Esophagus muscularis mucosa (tissue), 4 donors: ENCODE results near the gene ZNF79. TPM values are rescaled to one million over a fixed set of nuclear protein-coding genes. Genes with fewer than 3 reads are reported as not detected.

ENCODE experiments used
- DNase-seq: peaks from one replicate; pipeline ENCODE4 v3.0.0-alpha.2; 2017; ENCODE audit errors: extremely low spot score
- H3K27ac ChIP-seq, 4 donors: fragments of 200-600 bp; sonication (generic); replicated peaks in 1 of 4; 1 replicate in 3 of 4; 2 replicates in 1 of 4; pipeline ENCODE4 v1.5.1; 2016 to 2019; ENCODE audit warnings: mild to moderate bottlenecking in 1 of 4
- H3K27me3 ChIP-seq, 4 donors: fragments of 200-600 bp; sonication (generic); one replicate each; pipeline versions ENCODE4 v1.5.1 to v1.6.0; 2016 to 2019
- H3K36me3 ChIP-seq, 4 donors: fragments of 200-600 bp; sonication (generic); one replicate each; pipeline ENCODE4 v1.5.1; 2016 to 2019
- H3K4me1 ChIP-seq, 4 donors: fragments of 200-600 bp; sonication (generic); one replicate each; pipeline ENCODE4 v1.5.1; 2016 to 2019
- H3K4me3 ChIP-seq, 4 donors: fragments of 200-600 bp; sonication (generic); 1 replicate in 2 of 4; 2 replicates in 2 of 4; pipeline ENCODE4 v1.5.1; 2016 to 2019; ENCODE audit warnings: mild to moderate bottlenecking in 4 of 4, moderate library complexity in 1 of 4
- H3K9me3 ChIP-seq, 4 donors: fragments of 200-600 bp; sonication (generic); 1 replicate in 3 of 4; 2 replicates in 1 of 4; pipeline ENCODE4 v1.5.1; 2016 to 2019
- CTCF ChIP-seq, 3 experiments: fragments of 200-600 bp in 2 of 3; fragments of 450-650 bp in 1 of 3; sonication (generic) in 2 of 3; IDR thresholded peaks; one replicate each; pipeline ENCODE4 v1.5.1; 2017 to 2019; ENCODE audit warnings: antibody characterized with exemption in 3 of 3, mild to moderate bottlenecking in 2 of 3, moderate library complexity in 1 of 3
- EP300 ChIP-seq: sonication (generic); formaldehyde crosslinking; IDR thresholded peaks from one replicate; pipeline ENCODE4 v1.6.1; 2017; ENCODE audit warnings: antibody characterized with exemption
- POLR2A ChIP-seq: fragments of 450-650 bp; IDR thresholded peaks from one replicate; pipeline ENCODE4 v1.6.1; 2017; ENCODE audit warnings: antibody characterized with exemption, moderate library complexity, mild to moderate bottlenecking, low read depth
- POLR2AphosphoS5 ChIP-seq, 2 donors: sonication (generic); formaldehyde crosslinking; IDR thresholded peaks; one replicate each; pipeline ENCODE4 v1.6.1; 2017; ENCODE audit warnings: antibody characterized with exemption in 2 of 2
- WGBS: methylation state at CpG from one replicate; pipeline ENCODE4 v1.1.5; 2018; 5-methylcytosine and 5-hydroxymethylcytosine counted together
- intact Hi-C: fragments of 100-400 bp; cut with DNase I; formaldehyde crosslinking; loops from one replicate; pipeline ENCODE4 v1.15.1; 2023
- total RNA-seq, 4 donors: library from RNA; depleted of rRNA; stranded (reverse); fragments of >200 nt; gene quantifications; one replicate each; pipeline versions ENCODE4 v1.1.0 to v1.2.1, GENCODE V29; 2016

ZNF79 gene
- total RNA-seq, 4 donors from 2014 or later: 8.3 to 12.8 (median 11.2) TPM

GRCh38 chr9:127430415-127430814 is 6.2 kb downstream of the ZNF79 start:
- TF ChIP-seq POLR2AphosphoS5 (IDR thresholded peaks at IDR 0.05) (no peak), EP300 (no peak), CTCF (IDR thresholded peaks at IDR 0.05) (no peak), POLR2A (no peak)
- no peak for DNase-seq
- intact Hi-C loops: no loop called here
- Histone ChIP-seq H3K36me3 (peaks cover 28 to 62% (median 58%) of the 10 kb centered on the region in 4 donors), H3K27ac (no peak overlapping the region), H3K4me3 (no peak overlapping the region), H3K9me3 (no peaks in the 10 kb centered on the region), H3K4me1 (peaks cover 11 to 26% (median 18%) of the 10 kb centered on the region in 4 donors), H3K27me3 (no peaks in the 10 kb centered on the region)
- WGBS: 96% methylated on average over 8 of the region's 8 CpGs

GRCh38 chr9:127437497-127438264 is 13.5 kb downstream of the ZNF79 start:
- no peak overlapping the region for H3K27ac ChIP-seq
- H3K27me3 ChIP-seq: no peaks in the 10 kb centered on the region
- H3K9me3 ChIP-seq: no peaks in the 10 kb centered on the region
- WGBS: 90% methylated on average over 12 of the region's 12 CpGs
- intact Hi-C loops: no loop called here
- H3K36me3 ChIP-seq: peaks cover 75 to 100% (median 98%) of the 10 kb centered on the region in 4 donors
- TF ChIP-seq POLR2AphosphoS5 (IDR thresholded peaks at IDR 0.05) (no peak), CTCF (IDR thresholded peaks at IDR 0.05) (no peak), POLR2A (no peak), EP300 (no peak)
- no peaks in the 10 kb centered on the region for H3K4me1 ChIP-seq
- no peak for DNase-seq
- H3K4me3 ChIP-seq: no peak overlapping the region

- no peak overlapping the region for H3K4me3 ChIP-seq
- no peak overlapping the region for H3K27ac ChIP-seq
- no peak for DNase-seq
- peaks cover 79 to 100% (median 100%) of the 10 kb centered on the region in 4 donors for H3K36me3 ChIP-seq
- no peaks in the 10 kb centered on the region for H3K27me3 ChIP-seq
- WGBS: 91% methylated on average over 6 of the region's 9 CpGs
- no peaks in the 10 kb centered on the region for H3K4me1 ChIP-seq
- no peaks in the 10 kb centered on the region for H3K9me3 ChIP-seq
- intact Hi-C loops: no loop called here
- TF ChIP-seq CTCF (IDR thresholded peaks at IDR 0.05) (no peak), EP300 (no peak), POLR2A (no peak), POLR2AphosphoS5 (IDR thresholded peaks at IDR 0.05) (no peak)
Observed at GRCh38 chr9:127438394-127438793, 14.2 kb downstream of the ZNF79 start.

GRCh38 chr9:127444283-127444920 is 20.2 kb downstream of the ZNF79 start:
- Histone ChIP-seq H3K27me3 (no peaks in the 10 kb centered on the region), H3K4me1 (peaks cover 14 to 18% (median 17%) of the 10 kb centered on the region in 4 donors), H3K4me3 (no peak overlapping the region), H3K9me3 (no peaks in the 10 kb centered on the region), H3K36me3 (peaks cover 75 to 98% (median 97%) of the 10 kb centered on the region in 4 donors), H3K27ac (peak overlapping the region; percentile 11 to 48 (median 37))
- TF ChIP-seq POLR2AphosphoS5 (IDR thresholded peaks at IDR 0.05) (no peak), CTCF (IDR thresholded peaks at IDR 0.05) (no peak), POLR2A (no peak), EP300 (no peak)
- DNase-seq: no peak
- WGBS: 96% methylated on average over 10 of the region's 17 CpGs
- intact Hi-C loops: no loop called here
